ENCODE data around the gene NOD2. TPM values are rescaled to one million over a fixed set of nuclear protein-coding genes. Genes with fewer than 3 reads are reported as not detected.

Gene NOD2
- total RNA-seq, 6 donors from 2014 or later, result 8.5 to 27.2 (median 11.2) TPM

GRCh38 chr16:50752471-50753235 lies 59.2 kb downstream of the NOD2 start:
- WGBS, 2 donors, result 66 to 78% methylated on average over 4 of the region's 4 CpGs
- Histone ChIP-seq H3K27me3 (no peaks in the 10 kb centered on the region), H3K4me1 (peaks cover 4 to 12% (median 5%) of the 10 kb centered on the region in 4 donors), H3K36me3 (peaks cover 0 to 59% (median 8%) of the 10 kb centered on the region in 4 donors), H3K4me3 (no peak overlapping the region), H3K27ac (no peak overlapping the region), H3K9me3 (no peaks in the 10 kb centered on the region)
- no peak for TF ChIP-seq EP300 (IDR thresholded peaks at IDR 0.05)
- ATAC-seq (ENCODE audit: low FRiP score in 2 of 2) (no peak), DNase-seq (no peak)

GRCh38 chr16:50756473-50756872 lies 63.1 kb downstream of the NOD2 start:
- 78 to 83% methylated on average over 3 of the region's 3 CpGs for WGBS, 2 donors
- Histone ChIP-seq H3K4me3 (no peak overlapping the region), H3K27me3 (no peaks in the 10 kb centered on the region), H3K27ac (no peak overlapping the region), H3K4me1 (peaks cover 0 to 11% (median under 1%) of the 10 kb centered on the region in 4 donors), H3K36me3 (peaks cover 0 to 57% (median 8%) of the 10 kb centered on the region in 4 donors), H3K9me3 (no peaks in the 10 kb centered on the region)
- TF ChIP-seq EP300 (IDR thresholded peaks at IDR 0.05) (no peak), CTCF (IDR thresholded peaks at IDR 0.05) (no peak), POLR2AphosphoS5 (IDR thresholded peaks at IDR 0.05) (no peak), POLR2A (IDR thresholded peaks at IDR 0.05) (no peak)
- ATAC-seq (ENCODE audit: low FRiP score in 2 of 2) (no peak), DNase-seq (no peak)

- ATAC-seq (ENCODE audit: low FRiP score in 2 of 2) (no peak), DNase-seq (no peak)
- no peak for TF ChIP-seq POLR2AphosphoS5 (IDR thresholded peaks at IDR 0.05)
- no peak for TF ChIP-seq CTCF (IDR thresholded peaks at IDR 0.05)
- no peak for TF ChIP-seq EP300 (IDR thresholded peaks at IDR 0.05)
- no peak for TF ChIP-seq POLR2A (IDR thresholded peaks at IDR 0.05)
- Histone ChIP-seq H3K36me3 (peaks cover 0 to 18% (median 0%) of the 10 kb centered on the region in 4 donors), H3K9me3 (peaks cover 0 to 7% (median 3%) of the 10 kb centered on the region in 4 donors), H3K4me3 (no peak overlapping the region), H3K4me1 (peaks cover 0 to 19% (median 6%) of the 10 kb centered on the region in 4 donors), H3K27me3 (no peaks in the 10 kb centered on the region), H3K27ac (no peak overlapping the region)
- WGBS, 2 donors, result 48 to 70% methylated on average over 1 of the region's 1 CpG
These were observed 67.9 kb downstream of the NOD2 start for GRCh38 chr16:50761267-50761666.

- DNase-seq (no peak), ATAC-seq (ENCODE audit: low FRiP score in 2 of 2) (no peak)
- peaks cover 0 to 19% (median 6%) of the 10 kb centered on the region in 4 donors for H3K4me1 ChIP-seq
- H3K4me3 ChIP-seq, result no peak overlapping the region
- TF ChIP-seq CTCF (IDR thresholded peaks at IDR 0.05), result no peak
- no peak for TF ChIP-seq POLR2AphosphoS5 (IDR thresholded peaks at IDR 0.05)
- TF ChIP-seq POLR2A (IDR thresholded peaks at IDR 0.05), result no peak
- no peak for TF ChIP-seq EP300 (IDR thresholded peaks at IDR 0.05)
- H3K36me3 ChIP-seq, result peaks cover 0 to 20% (median 0%) of the 10 kb centered on the region in 4 donors
- WGBS, 2 donors, result 80 to 84% methylated on average over 3 of the region's 3 CpGs
- H3K27ac ChIP-seq, result no peak overlapping the region
- H3K27me3 ChIP-seq, result no peaks in the 10 kb centered on the region
- peaks cover 0 to 8% (median 3%) of the 10 kb centered on the region in 4 donors for H3K9me3 ChIP-seq
These were observed 68.8 kb downstream of the NOD2 start for GRCh38 chr16:50762241-50762640.

GRCh38 chr16:50763211-50763610 lies 69.8 kb downstream of the NOD2 start:
- WGBS, 2 donors, result 90 to 94% methylated on average over 2 of the region's 2 CpGs
- no peak for TF ChIP-seq CTCF (IDR thresholded peaks at IDR 0.05)
- no peak for TF ChIP-seq EP300 (IDR thresholded peaks at IDR 0.05)
- no peak for TF ChIP-seq POLR2AphosphoS5 (IDR thresholded peaks at IDR 0.05)
- TF ChIP-seq POLR2A (IDR thresholded peaks at IDR 0.05), result no peak
- no peak for DNase-seq

More at GRCh38 chr16:50763211-50763610, 69.8 kb downstream of the NOD2 start:
- H3K9me3 ChIP-seq, result peaks cover 0 to 8% (median 3%) of the 10 kb centered on the region in 4 donors
- peaks cover 0 to 19% (median 6%) of the 10 kb centered on the region in 4 donors for H3K4me1 ChIP-seq
- H3K4me3 ChIP-seq, result no peak overlapping the region
- no peak overlapping the region for H3K27ac ChIP-seq
- H3K36me3 ChIP-seq, result peaks cover 0 to 13% (median 0%) of the 10 kb centered on the region in 4 donors
- H3K27me3 ChIP-seq, result no peaks in the 10 kb centered on the region
- no peak for ATAC-seq (ENCODE audit: low FRiP score in 2 of 2)

All from upper lobe of left lung (tissue), 6 donors.